Activated T-helper 17 cell treated with anti-CD3 and anti-CD28 coated beads, Interleukin-2, amount 50 U/mL, for 72 hours (primary cell): Measurements from ENCODE around the gene SVIL. TPM values are rescaled to one million over a fixed set of nuclear protein-coding genes. Genes with fewer than 3 reads are reported as not detected.
"Not testable (repeated sequence)": the region's sequence is repeated elsewhere in the genome, so short reads cannot be mapped to it uniquely, and the experiment has no call there.

Experiments used
- ATAC-seq: fragments of 150-1000 bp; cut with Tn5 transposase; replicated peaks from 2 replicates; pipeline ENCODE4 v1.10.0; 2021; ENCODE audit warnings: mild to moderate bottlenecking, moderate library complexity
- H3K27ac Mint-ChIP-seq: one replicate; pipeline ENCODE4 v1.8.0; 2022; ENCODE audit warnings: mixed read lengths
- H3K27me3 Mint-ChIP-seq: one replicate; pipeline ENCODE4 v1.8.0; 2022; ENCODE audit warnings: mixed read lengths
- H3K36me3 Mint-ChIP-seq: one replicate; pipeline ENCODE4 v1.8.0; 2022; ENCODE audit warnings: low read depth, mild to moderate bottlenecking, mixed read lengths
- H3K4me1 Mint-ChIP-seq: one replicate; pipeline ENCODE4 v1.8.0; 2022; ENCODE audit warnings: mixed read lengths
- H3K4me3 Mint-ChIP-seq: one replicate; pipeline ENCODE4 v1.8.0; 2022; ENCODE audit warnings: mild to moderate bottlenecking, mixed read lengths
- H3K9me3 Mint-ChIP-seq: one replicate; pipeline ENCODE4 v1.8.0; 2022; ENCODE audit warnings: mixed read lengths
- total RNA-seq, 2 donors: library from RNA; stranded (reverse); gene quantifications; one replicate each; pipeline ENCODE4 v1.2.3, GENCODE V29; 2022

Gene SVIL
- total RNA-seq, 2 donors from 2014 or later: 10.7 to 16.2 TPM

GRCh38 chr10:29448756-29449592 is 185.8 kb downstream of the SVIL start:
- peak; percentile 84 for ATAC-seq
- H3K4me3 Mint-ChIP-seq, H3K9me3 Mint-ChIP-seq, H3K36me3 Mint-ChIP-seq, H3K4me1 Mint-ChIP-seq, H3K27ac Mint-ChIP-seq, H3K27me3 Mint-ChIP-seq: not testable (repeated sequence)

DNA sequence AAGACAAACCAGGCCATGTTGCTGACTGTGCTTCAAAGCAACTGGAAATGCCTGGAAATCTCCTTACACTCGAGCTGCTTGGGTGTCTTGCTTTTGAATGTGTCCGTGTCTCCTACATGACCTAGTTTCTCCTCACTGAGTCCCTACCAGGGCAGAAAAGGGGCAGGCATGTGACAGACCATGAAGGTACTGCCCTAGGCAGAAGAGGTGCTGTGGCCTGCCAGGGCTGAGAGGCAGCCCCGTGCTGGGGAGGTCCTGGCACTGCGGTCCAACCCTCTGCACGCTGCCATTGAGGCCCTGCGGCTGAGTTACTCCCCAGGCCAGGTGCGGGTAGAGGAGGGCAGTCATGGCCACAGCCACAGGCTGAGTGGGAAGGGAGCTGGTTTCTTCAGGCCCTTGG is 186.6 kb downstream of the SVIL start:
- Mint-ChIP-seq H3K4me3 (no peak overlapping the region), H3K27ac (peak overlapping the region; percentile 28), H3K27me3 (no peaks in the 10 kb centered on the region), H3K9me3 (no peaks in the 10 kb centered on the region), H3K36me3 (no peaks in the 10 kb centered on the region), H3K4me1 (no peaks in the 10 kb centered on the region)
- ATAC-seq: no peak

DNA sequence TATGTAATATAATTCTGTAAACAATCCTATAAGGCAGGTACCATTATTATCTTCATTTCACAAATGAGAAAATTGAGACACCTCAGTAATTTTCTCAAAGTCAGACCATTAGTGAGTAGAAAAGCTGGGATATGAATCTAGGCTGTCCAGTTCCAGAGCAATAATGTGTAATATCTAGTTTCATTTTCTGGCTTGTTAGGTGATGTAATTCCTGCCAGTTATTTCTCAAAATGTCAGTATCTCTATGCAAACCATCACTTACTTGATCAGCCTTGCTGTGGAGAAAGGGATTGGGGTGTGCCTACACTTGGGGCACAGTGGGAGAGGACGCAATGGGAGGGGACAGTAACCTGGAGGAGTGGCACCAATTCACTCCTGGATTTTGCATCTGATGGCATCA is 188.4 kb downstream of the SVIL start:
- H3K27me3 Mint-ChIP-seq: no peaks in the 10 kb centered on the region
- ATAC-seq: no peak
- no peaks in the 10 kb centered on the region for H3K36me3 Mint-ChIP-seq
- H3K4me3 Mint-ChIP-seq: no peak overlapping the region
- no peaks in the 10 kb centered on the region for H3K4me1 Mint-ChIP-seq
- peak overlapping the region; percentile 41 for H3K27ac Mint-ChIP-seq
- no peaks in the 10 kb centered on the region for H3K9me3 Mint-ChIP-seq

DNA sequence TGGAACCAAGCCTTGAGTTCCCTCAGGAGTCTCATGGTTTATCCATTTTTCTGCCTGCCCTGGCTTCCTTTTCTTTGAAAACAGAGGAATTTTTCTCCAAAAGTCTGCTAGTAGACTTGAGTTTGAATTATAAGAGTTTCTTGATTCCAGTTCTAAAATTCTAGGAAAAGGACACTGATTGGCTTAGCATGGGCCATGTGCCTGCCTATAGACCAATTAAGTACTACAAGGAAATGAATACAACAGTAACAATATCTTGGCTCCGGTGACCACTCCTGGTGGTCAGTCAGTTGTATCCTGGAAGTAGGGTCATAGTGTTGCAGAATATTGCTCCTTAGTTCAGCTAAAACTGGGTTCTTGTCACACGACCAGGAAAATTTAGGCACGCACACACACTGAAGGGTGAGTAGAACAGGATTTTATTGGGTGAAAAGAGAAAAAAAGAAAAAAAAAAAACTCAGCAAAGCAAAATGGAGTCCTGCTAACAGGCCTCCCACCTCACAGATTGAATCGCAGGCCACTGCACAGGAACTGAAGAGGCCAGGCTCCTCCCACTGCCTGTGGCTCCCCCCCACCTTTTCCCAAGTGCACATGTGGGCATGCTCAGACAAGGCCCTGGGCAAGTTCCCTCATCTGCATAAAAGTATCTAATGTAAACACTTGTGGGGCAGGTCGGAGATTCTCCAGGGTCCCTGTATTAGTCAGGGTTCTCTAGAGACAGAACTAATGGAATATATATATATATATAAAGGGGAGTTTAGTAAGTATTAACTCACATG is 190.8 kb downstream of the SVIL start:
- Mint-ChIP-seq H3K36me3 (no peaks in the 10 kb centered on the region), H3K9me3 (peaks cover 3% of the 10 kb centered on the region), H3K4me1 (no peaks in the 10 kb centered on the region), H3K27ac (no peak overlapping the region), H3K4me3 (no peak overlapping the region), H3K27me3 (no peaks in the 10 kb centered on the region)
- no peak for ATAC-seq

- Mint-ChIP-seq H3K4me1 (no peaks in the 10 kb centered on the region), H3K9me3 (peaks cover 5% of the 10 kb centered on the region), H3K36me3 (no peaks in the 10 kb centered on the region), H3K27ac (no peak overlapping the region), H3K4me3 (no peak overlapping the region), H3K27me3 (no peaks in the 10 kb centered on the region)
- ATAC-seq: no peak
These were observed 193.8 kb downstream of the SVIL start for GRCh38 chr10:29440981-29441380.

DNA sequence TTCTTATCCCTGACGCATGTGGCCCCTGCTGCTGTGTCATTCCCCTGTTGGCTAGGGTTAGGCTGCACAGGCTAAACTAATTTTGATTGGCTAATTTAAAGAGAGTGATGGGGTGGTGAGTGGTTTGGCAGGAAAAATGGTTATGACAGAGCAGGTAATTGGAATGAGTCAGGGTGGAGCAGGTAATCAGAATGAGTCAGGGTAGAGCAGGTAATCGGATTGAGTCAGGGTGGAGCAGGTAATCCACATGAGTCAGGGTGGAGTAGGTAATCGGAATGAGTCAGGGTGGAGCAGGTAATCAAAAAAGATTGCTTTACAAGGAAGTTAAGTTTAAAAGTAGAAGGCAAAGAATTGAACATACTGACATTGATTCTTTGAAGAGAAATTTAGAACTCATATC is 195.8 kb downstream of the SVIL start:
- H3K27ac Mint-ChIP-seq: not testable (repeated sequence)

DNA sequence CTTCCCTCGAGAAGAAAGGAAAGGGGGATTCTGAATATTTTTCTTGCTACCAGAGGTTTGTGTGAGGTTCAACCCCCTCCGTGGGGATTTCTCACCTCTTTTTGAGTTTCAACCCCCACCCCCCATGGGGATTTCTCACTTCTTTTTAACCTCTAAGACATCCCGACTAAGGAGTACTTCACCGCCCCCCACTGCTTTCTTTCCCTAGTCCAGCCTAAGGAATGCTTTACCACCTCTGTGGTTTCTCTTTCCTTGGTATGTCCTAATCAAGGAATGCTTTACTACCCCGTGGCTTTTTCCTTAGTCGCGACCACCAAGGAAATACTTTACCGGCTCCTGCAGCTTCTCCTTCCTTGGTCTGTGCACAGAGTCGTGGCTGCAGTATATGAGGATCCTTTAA is 196.5 kb downstream of the SVIL start:
- Mint-ChIP-seq H3K9me3 (peaks cover 5% of the 10 kb centered on the region), H3K4me1 (no peaks in the 10 kb centered on the region), H3K27me3 (no peaks in the 10 kb centered on the region), H3K36me3 (no peaks in the 10 kb centered on the region), H3K27ac (no peak overlapping the region), H3K4me3 (no peak overlapping the region)
- no peak for ATAC-seq

More for the DNA sequence above, 195.8 kb downstream of the SVIL start:
- H3K4me1 Mint-ChIP-seq, H3K4me3 Mint-ChIP-seq, H3K36me3 Mint-ChIP-seq, H3K9me3 Mint-ChIP-seq, ATAC-seq, H3K27me3 Mint-ChIP-seq: not testable (repeated sequence)

GRCh38 chr10:29437871-29438270 is 196.9 kb downstream of the SVIL start:
- Mint-ChIP-seq H3K4me3 (no peak overlapping the region), H3K27ac (no peak overlapping the region), H3K4me1 (no peaks in the 10 kb centered on the region), H3K36me3 (no peaks in the 10 kb centered on the region), H3K27me3 (no peaks in the 10 kb centered on the region), H3K9me3 (peaks cover 5% of the 10 kb centered on the region)
- no peak for ATAC-seq

GRCh38 chr10:29435809-29436501 is 198.8 kb downstream of the SVIL start:
- Mint-ChIP-seq H3K27ac (no peak overlapping the region), H3K4me1 (no peaks in the 10 kb centered on the region), H3K9me3 (peaks cover 5% of the 10 kb centered on the region), H3K27me3 (no peaks in the 10 kb centered on the region), H3K4me3 (no peak overlapping the region), H3K36me3 (no peaks in the 10 kb centered on the region)
- no peak for ATAC-seq

DNA sequence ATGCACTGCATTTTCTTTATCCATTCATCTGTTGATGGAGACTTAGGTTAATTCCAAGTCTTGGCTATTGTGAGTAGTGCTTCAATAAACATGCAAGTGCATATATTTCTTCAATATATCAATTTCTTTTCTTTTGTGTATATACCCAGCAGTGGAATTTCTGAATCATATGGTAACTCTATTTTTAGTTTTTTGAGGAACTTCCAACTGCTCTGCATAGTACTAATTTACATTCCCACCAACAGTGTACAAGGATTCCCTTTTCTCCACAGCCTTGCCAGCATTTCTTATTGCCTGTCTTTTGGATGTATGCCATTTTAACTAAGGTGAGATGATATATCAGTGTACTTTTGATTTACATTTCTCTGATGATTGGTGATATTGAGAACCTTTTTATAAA is 200.7 kb downstream of the SVIL start:
- Mint-ChIP-seq H3K36me3 (no peaks in the 10 kb centered on the region), H3K9me3 (peaks cover 4% of the 10 kb centered on the region), H3K27me3 (no peaks in the 10 kb centered on the region), H3K4me1 (no peaks in the 10 kb centered on the region), H3K4me3 (no peak overlapping the region), H3K27ac (no peak overlapping the region)
- ATAC-seq: no peak

- H3K27me3 Mint-ChIP-seq: no peaks in the 10 kb centered on the region
- no peaks in the 10 kb centered on the region for H3K9me3 Mint-ChIP-seq
- H3K4me1 Mint-ChIP-seq: no peaks in the 10 kb centered on the region
- ATAC-seq: no peak
- no peaks in the 10 kb centered on the region for H3K36me3 Mint-ChIP-seq
- H3K4me3 Mint-ChIP-seq: no peak overlapping the region
- no peak overlapping the region for H3K27ac Mint-ChIP-seq
These were observed 203.1 kb downstream of the SVIL start for GRCh38 chr10:29431711-29432110.

- H3K4me3 Mint-ChIP-seq: no peak overlapping the region
- no peak for ATAC-seq
- H3K9me3 Mint-ChIP-seq: no peaks in the 10 kb centered on the region
- H3K4me1 Mint-ChIP-seq: no peaks in the 10 kb centered on the region
- no peaks in the 10 kb centered on the region for H3K27me3 Mint-ChIP-seq
- H3K27ac Mint-ChIP-seq: no peak overlapping the region
- H3K36me3 Mint-ChIP-seq: no peaks in the 10 kb centered on the region
These were observed 204.7 kb downstream of the SVIL start for GRCh38 chr10:29430101-29430500.

- Mint-ChIP-seq H3K4me1 (no peaks in the 10 kb centered on the region), H3K27ac (no peak overlapping the region)
These were observed 206.3 kb downstream of the SVIL start for GRCh38 chr10:29428486-29428885.

GRCh38 chr10:29427667-29428066 is 207.1 kb downstream of the SVIL start:
- H3K4me1 Mint-ChIP-seq: no peaks in the 10 kb centered on the region
- H3K9me3 Mint-ChIP-seq: no peaks in the 10 kb centered on the region
- H3K36me3 Mint-ChIP-seq: peaks cover 5% of the 10 kb centered on the region
- no peak overlapping the region for H3K4me3 Mint-ChIP-seq
- no peaks in the 10 kb centered on the region for H3K27me3 Mint-ChIP-seq
- no peak for ATAC-seq
- H3K27ac Mint-ChIP-seq: no peak overlapping the region

More at GRCh38 chr10:29428486-29428885, 206.3 kb downstream of the SVIL start:
- Mint-ChIP-seq H3K27me3 (no peaks in the 10 kb centered on the region), H3K36me3 (peaks cover 5% of the 10 kb centered on the region), H3K9me3 (no peaks in the 10 kb centered on the region), H3K4me3 (no peak overlapping the region)
- ATAC-seq: no peak

DNA sequence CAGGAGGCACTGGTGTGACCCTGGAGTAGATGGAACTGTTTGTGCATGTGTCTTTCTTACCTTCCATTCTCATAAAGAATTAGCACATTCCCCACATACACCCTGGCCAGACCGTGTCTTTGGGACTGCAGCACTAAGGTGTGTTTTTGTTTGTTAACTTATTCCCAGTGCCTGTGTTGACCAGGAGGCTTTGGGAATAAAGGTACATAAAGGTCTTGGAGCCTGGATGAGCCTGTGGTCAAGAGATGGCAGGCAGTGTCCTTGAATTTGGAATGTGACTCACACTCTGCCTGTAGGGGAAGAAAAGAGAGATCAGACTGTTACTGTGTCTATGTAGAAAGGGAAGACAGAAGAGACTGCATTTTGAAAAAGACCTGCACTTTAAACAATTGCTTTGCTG is 208.4 kb downstream of the SVIL start:
- ATAC-seq: no peak

More for the DNA sequence above, 208.4 kb downstream of the SVIL start:
- no peak overlapping the region for H3K4me3 Mint-ChIP-seq
- H3K4me1 Mint-ChIP-seq: no peaks in the 10 kb centered on the region
- H3K36me3 Mint-ChIP-seq: peaks cover 18% of the 10 kb centered on the region
- H3K27me3 Mint-ChIP-seq: no peaks in the 10 kb centered on the region
- no peaks in the 10 kb centered on the region for H3K9me3 Mint-ChIP-seq
- H3K27ac Mint-ChIP-seq: no peak overlapping the region
